Measurements from ENCODE around the gene F3. TPM values are rescaled to one million over a fixed set of nuclear protein-coding genes. Genes with fewer than 3 reads are reported as not detected.
"Not testable (repeated sequence)": the region's sequence is repeated elsewhere in the genome, so short reads cannot be mapped to it uniquely, and the experiment has no call there.

The F3 gene
- total and polyA plus RNA-seq, 5 donors from 2014 or later: not detected

GRCh38 chr1:94573917-94574316 is 32.4 kb upstream of the F3 start:
- H3K9me3 Mint-ChIP-seq: peaks cover 0 to 29% (median 13%) of the 10 kb centered on the region in 7 donors

GRCh38 chr1:94572780-94573179 is 31.2 kb upstream of the F3 start:
- Histone ChIP-seq H3K27ac (ENCODE audit: insufficient read depth, low read length, poor library complexity, severe bottlenecking) (no peak overlapping the region), H3K4me1 (ENCODE audit: control insufficient read depth, insufficient read depth, low read length, poor library complexity, severe bottlenecking) (no peaks in the 10 kb centered on the region), H3K36me3 (ENCODE audit: control insufficient read depth, insufficient read depth, low read length) (no peaks in the 10 kb centered on the region), H3K27me3 (ENCODE audit: control insufficient read depth, insufficient read depth, low read length) (no peaks in the 10 kb centered on the region), H3K9me3 (ENCODE audit: control insufficient read depth in 2 of 2, low read length in 2 of 2) (peaks cover 0 to 4% of the 10 kb centered on the region in 2 experiments), H3K4me3 (ENCODE audit: low read depth, low read length) (no peak overlapping the region)
- H3K4me3 Mint-ChIP-seq: no peak overlapping the region
- no peaks in the 10 kb centered on the region for H3K36me3 Mint-ChIP-seq
- DNase-seq (no peak), ATAC-seq (ENCODE audit: low read depth in 2 of 2) (no peak)
- no peaks in the 10 kb centered on the region for H3K4me1 Mint-ChIP-seq
- H3K27ac Mint-ChIP-seq: no peak overlapping the region
- H3K9me3 Mint-ChIP-seq: peaks cover 0 to 19% (median 5%) of the 10 kb centered on the region in 7 donors
- H3K27me3 Mint-ChIP-seq: no peaks in the 10 kb centered on the region

More at GRCh38 chr1:94573917-94574316, 32.4 kb upstream of the F3 start:
- not testable (repeated sequence) for DNase-seq; H3K27ac Mint-ChIP-seq; H3K36me3 Mint-ChIP-seq; H3K4me3 ChIP-seq (ENCODE audit: low read depth, low read length); H3K27me3 Mint-ChIP-seq; H3K4me1 Mint-ChIP-seq; H3K36me3 ChIP-seq (ENCODE audit: control insufficient read depth, insufficient read depth, low read length); H3K4me1 ChIP-seq (ENCODE audit: control insufficient read depth, insufficient read depth, low read length, poor library complexity, severe bottlenecking); H3K27ac ChIP-seq (ENCODE audit: insufficient read depth, low read length, poor library complexity, severe bottlenecking); H3K9me3 ChIP-seq (ENCODE audit: control insufficient read depth in 2 of 2, low read length in 2 of 2); H3K27me3 ChIP-seq (ENCODE audit: control insufficient read depth, insufficient read depth, low read length); H3K4me3 Mint-ChIP-seq; ATAC-seq (ENCODE audit: low read depth in 2 of 2)

GRCh38 chr1:94570965-94571364 is 29.4 kb upstream of the F3 start:
- not testable (repeated sequence) for H3K27me3 Mint-ChIP-seq; H3K27ac ChIP-seq (ENCODE audit: insufficient read depth, low read length, poor library complexity, severe bottlenecking); H3K4me1 Mint-ChIP-seq; DNase-seq; H3K27ac Mint-ChIP-seq; H3K4me1 ChIP-seq (ENCODE audit: control insufficient read depth, insufficient read depth, low read length, poor library complexity, severe bottlenecking); H3K9me3 ChIP-seq (ENCODE audit: control insufficient read depth in 2 of 2, low read length in 2 of 2); H3K4me3 ChIP-seq (ENCODE audit: low read depth, low read length); H3K36me3 ChIP-seq (ENCODE audit: control insufficient read depth, insufficient read depth, low read length); ATAC-seq (ENCODE audit: low read depth in 2 of 2); H3K36me3 Mint-ChIP-seq; H3K27me3 ChIP-seq (ENCODE audit: control insufficient read depth, insufficient read depth, low read length); H3K4me3 Mint-ChIP-seq
- peaks cover 0 to 12% (median 4%) of the 10 kb centered on the region in 7 donors for H3K9me3 Mint-ChIP-seq

GRCh38 chr1:94568806-94569205 is 27.2 kb upstream of the F3 start:
- H3K9me3 ChIP-seq (ENCODE audit: control insufficient read depth in 2 of 2, low read length in 2 of 2); H3K27me3 Mint-ChIP-seq; H3K27me3 ChIP-seq (ENCODE audit: control insufficient read depth, insufficient read depth, low read length); H3K36me3 ChIP-seq (ENCODE audit: control insufficient read depth, insufficient read depth, low read length); DNase-seq; H3K36me3 Mint-ChIP-seq; H3K4me1 Mint-ChIP-seq; H3K4me1 ChIP-seq (ENCODE audit: control insufficient read depth, insufficient read depth, low read length, poor library complexity, severe bottlenecking); H3K4me3 Mint-ChIP-seq; H3K27ac Mint-ChIP-seq; H3K27ac ChIP-seq (ENCODE audit: insufficient read depth, low read length, poor library complexity, severe bottlenecking); ATAC-seq (ENCODE audit: low read depth in 2 of 2); H3K4me3 ChIP-seq (ENCODE audit: low read depth, low read length): not testable (repeated sequence)
- H3K9me3 Mint-ChIP-seq: peaks cover 0 to 12% (median 4%) of the 10 kb centered on the region in 7 donors

GRCh38 chr1:94567975-94568607 is 26.5 kb upstream of the F3 start:
- not testable (repeated sequence) for H3K4me3 ChIP-seq (ENCODE audit: low read depth, low read length); ATAC-seq (ENCODE audit: low read depth in 2 of 2); H3K4me1 ChIP-seq (ENCODE audit: control insufficient read depth, insufficient read depth, low read length, poor library complexity, severe bottlenecking); H3K9me3 ChIP-seq (ENCODE audit: control insufficient read depth in 2 of 2, low read length in 2 of 2); H3K27ac Mint-ChIP-seq; H3K4me1 Mint-ChIP-seq; H3K36me3 ChIP-seq (ENCODE audit: control insufficient read depth, insufficient read depth, low read length); H3K27me3 ChIP-seq (ENCODE audit: control insufficient read depth, insufficient read depth, low read length); H3K36me3 Mint-ChIP-seq; H3K27ac ChIP-seq (ENCODE audit: insufficient read depth, low read length, poor library complexity, severe bottlenecking); H3K27me3 Mint-ChIP-seq; DNase-seq; H3K4me3 Mint-ChIP-seq
- peaks cover 0 to 12% (median 4%) of the 10 kb centered on the region in 7 donors for H3K9me3 Mint-ChIP-seq

GRCh38 chr1:94566436-94566835 is 24.9 kb upstream of the F3 start:
- not testable (repeated sequence) for H3K9me3 Mint-ChIP-seq; H3K4me3 ChIP-seq (ENCODE audit: low read depth, low read length); ATAC-seq (ENCODE audit: low read depth in 2 of 2); H3K27ac ChIP-seq (ENCODE audit: insufficient read depth, low read length, poor library complexity, severe bottlenecking); H3K36me3 ChIP-seq (ENCODE audit: control insufficient read depth, insufficient read depth, low read length); H3K4me1 ChIP-seq (ENCODE audit: control insufficient read depth, insufficient read depth, low read length, poor library complexity, severe bottlenecking); H3K27me3 ChIP-seq (ENCODE audit: control insufficient read depth, insufficient read depth, low read length); DNase-seq; H3K36me3 Mint-ChIP-seq; H3K9me3 ChIP-seq (ENCODE audit: control insufficient read depth in 2 of 2, low read length in 2 of 2); H3K27ac Mint-ChIP-seq; H3K4me3 Mint-ChIP-seq; H3K4me1 Mint-ChIP-seq; H3K27me3 Mint-ChIP-seq

GRCh38 chr1:94565901-94566300 is 24.3 kb upstream of the F3 start:
- Histone ChIP-seq H3K27me3 (ENCODE audit: control insufficient read depth, insufficient read depth, low read length) (no peaks in the 10 kb centered on the region), H3K36me3 (ENCODE audit: control insufficient read depth, insufficient read depth, low read length) (no peaks in the 10 kb centered on the region), H3K9me3 (ENCODE audit: control insufficient read depth in 2 of 2, low read length in 2 of 2) (peaks cover 0 to 4% of the 10 kb centered on the region in 2 experiments), H3K27ac (ENCODE audit: insufficient read depth, low read length, poor library complexity, severe bottlenecking) (no peak overlapping the region), H3K4me3 (ENCODE audit: low read depth, low read length) (no peak overlapping the region), H3K4me1 (ENCODE audit: control insufficient read depth, insufficient read depth, low read length, poor library complexity, severe bottlenecking) (no peaks in the 10 kb centered on the region)
- no peak for DNase-seq
- no peak for ATAC-seq (ENCODE audit: low read depth in 2 of 2)
- Mint-ChIP-seq H3K4me1 (peaks cover 0 to 4% (median 0%) of the 10 kb centered on the region in 4 donors), H3K27me3 (no peaks in the 10 kb centered on the region), H3K36me3 (no peaks in the 10 kb centered on the region), H3K4me3 (no peak overlapping the region), H3K27ac (no peak overlapping the region), H3K9me3 (peaks cover 0 to 3% (median 0%) of the 10 kb centered on the region in 7 donors)

- Mint-ChIP-seq H3K27ac (no peak overlapping the region), H3K4me1 (peaks cover 0 to 4% (median 0%) of the 10 kb centered on the region in 4 donors), H3K9me3 (peaks cover 0 to 4% (median 0%) of the 10 kb centered on the region in 7 donors), H3K4me3 (no peak overlapping the region), H3K36me3 (no peaks in the 10 kb centered on the region), H3K27me3 (no peaks in the 10 kb centered on the region)
- no peaks in the 10 kb centered on the region for H3K36me3 ChIP-seq (ENCODE audit: control insufficient read depth, insufficient read depth, low read length)
- H3K27ac ChIP-seq (ENCODE audit: insufficient read depth, low read length, poor library complexity, severe bottlenecking): no peak overlapping the region
- ATAC-seq (ENCODE audit: low read depth in 2 of 2): no peak
- H3K27me3 ChIP-seq (ENCODE audit: control insufficient read depth, insufficient read depth, low read length): no peaks in the 10 kb centered on the region
- H3K4me3 ChIP-seq (ENCODE audit: low read depth, low read length): no peak overlapping the region
- no peaks in the 10 kb centered on the region for H3K9me3 ChIP-seq (ENCODE audit: control insufficient read depth in 2 of 2, low read length in 2 of 2)
- DNase-seq: no peak
- no peaks in the 10 kb centered on the region for H3K4me1 ChIP-seq (ENCODE audit: control insufficient read depth, insufficient read depth, low read length, poor library complexity, severe bottlenecking)
These were observed 21.1 kb upstream of the F3 start for GRCh38 chr1:94562519-94563260.
